ENCODE measurements around the gene CACNA2D3.

DNA sequence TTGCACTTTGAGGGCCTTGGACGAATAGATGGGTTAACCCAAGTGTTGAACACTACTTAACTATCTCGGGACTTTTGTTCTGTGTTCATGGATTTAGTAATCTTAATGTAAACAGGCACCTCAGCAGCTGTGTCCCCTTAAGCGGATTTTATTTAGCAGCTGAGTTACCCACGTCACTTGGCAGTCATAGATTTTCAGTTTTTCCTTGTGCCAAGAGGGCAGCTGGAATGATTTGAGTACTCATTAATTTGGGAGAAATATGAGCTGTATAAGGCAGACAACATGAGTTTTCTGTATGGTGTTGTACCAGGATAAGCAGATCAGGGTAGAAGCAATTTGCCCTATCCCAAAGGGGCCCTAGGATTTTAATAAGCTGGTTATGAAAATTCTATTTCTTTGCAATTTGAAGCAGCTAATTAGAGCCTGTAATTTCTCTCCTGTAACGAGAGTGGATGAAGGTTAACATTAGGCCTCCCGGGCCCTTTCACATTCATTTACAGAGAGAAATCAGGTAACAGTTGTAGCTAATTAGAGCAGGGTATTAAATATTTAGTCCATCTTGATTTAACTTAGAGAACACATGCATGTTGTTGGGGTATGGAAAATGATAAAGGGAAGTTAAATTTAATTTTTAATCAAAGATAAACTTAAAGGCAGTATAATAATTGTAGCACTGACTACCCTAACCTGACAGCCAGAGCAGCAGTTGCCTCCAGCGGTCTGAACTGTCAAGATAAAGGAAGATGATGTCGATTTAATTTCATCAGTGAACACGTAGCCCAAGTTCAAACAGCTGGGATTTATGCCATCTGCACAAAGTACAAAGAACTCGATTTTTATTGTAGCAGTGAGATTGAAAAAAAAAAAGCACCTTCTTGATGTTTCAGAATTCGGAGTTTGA, 611.0 kb downstream of the CACNA2D3 start:
- TF ChIP-seq, protein P1, sequence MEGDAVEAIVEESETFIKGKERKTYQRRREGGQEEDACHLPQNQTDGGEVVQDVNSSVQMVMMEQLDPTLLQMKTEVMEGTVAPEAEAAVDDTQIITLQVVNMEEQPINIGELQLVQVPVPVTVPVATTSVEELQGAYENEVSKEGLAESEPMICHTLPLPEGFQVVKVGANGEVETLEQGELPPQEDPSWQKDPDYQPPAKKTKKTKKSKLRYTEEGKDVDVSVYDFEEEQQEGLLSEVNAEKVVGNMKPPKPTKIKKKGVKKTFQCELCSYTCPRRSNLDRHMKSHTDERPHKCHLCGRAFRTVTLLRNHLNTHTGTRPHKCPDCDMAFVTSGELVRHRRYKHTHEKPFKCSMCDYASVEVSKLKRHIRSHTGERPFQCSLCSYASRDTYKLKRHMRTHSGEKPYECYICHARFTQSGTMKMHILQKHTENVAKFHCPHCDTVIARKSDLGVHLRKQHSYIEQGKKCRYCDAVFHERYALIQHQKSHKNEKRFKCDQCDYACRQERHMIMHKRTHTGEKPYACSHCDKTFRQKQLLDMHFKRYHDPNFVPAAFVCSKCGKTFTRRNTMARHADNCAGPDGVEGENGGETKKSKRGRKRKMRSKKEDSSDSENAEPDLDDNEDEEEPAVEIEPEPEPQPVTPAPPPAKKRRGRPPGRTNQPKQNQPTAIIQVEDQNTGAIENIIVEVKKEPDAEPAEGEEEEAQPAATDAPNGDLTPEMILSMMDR (optimal IDR thresholded peaks at IDR 0.05 in 1 of 3, IDR thresholded peaks at IDR 0.05 in 1 of 3, conservative IDR thresholded peaks at IDR 0.05 in 1 of 3; ENCODE audit: extremely low read depth in 1 of 3, insufficient read depth in 2 of 3, low read length in 3 of 3) = no peak
- TF ChIP-seq EZH2 (IDR thresholded peaks at IDR 0.05; ENCODE audit: low read length) = no peak
